ENCODE measurements around the gene ZNF292. TPM values are rescaled to one million over a fixed set of nuclear protein-coding genes. Genes with fewer than 3 reads are reported as not detected.

ZNF292 gene
- total RNA-seq, 1 experiment from 2014 or later, result 32.2 TPM

DNA sequence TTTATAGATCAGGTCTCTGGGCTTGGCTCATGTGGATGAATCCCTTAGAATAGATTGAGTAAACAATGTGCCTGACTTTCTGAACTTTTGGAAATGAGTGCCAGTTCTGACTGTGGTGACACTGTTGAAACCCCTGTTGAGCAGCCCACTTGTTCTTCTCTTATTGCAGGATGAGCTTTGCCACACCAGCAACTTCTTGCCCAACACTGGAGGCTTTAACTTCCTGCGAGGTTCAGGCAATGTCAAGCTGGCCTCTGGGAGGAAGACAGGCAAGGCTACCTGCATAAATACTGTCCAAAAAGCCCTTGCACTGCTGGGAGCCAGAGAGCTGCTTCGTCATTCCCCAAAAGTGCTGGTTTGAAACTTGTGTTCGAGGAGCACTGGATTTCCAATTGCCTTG lies 134.2 kb downstream of the ZNF292 start:
- Histone ChIP-seq H3K36me3 (ENCODE audit: control insufficient read depth, insufficient read depth, low read length) (no peaks in the 10 kb centered on the region), H3K9me3 (no peaks in the 10 kb centered on the region), H3K4me3 (ENCODE audit: low read depth, low read length) (no peak overlapping the region), H3K4me1 (no peaks in the 10 kb centered on the region), H3K27me3 (replicated peaks; ENCODE audit: control insufficient read depth, insufficient read depth, low read length) (no peaks in the 10 kb centered on the region)
- no peaks in the 10 kb centered on the region for H3K27me3 Mint-ChIP-seq (ENCODE audit: insufficient read depth, unreplicated experiment)
- no TSS peak for BruUV-seq (replicated peaks)
- TF ChIP-seq, protein P1, sequence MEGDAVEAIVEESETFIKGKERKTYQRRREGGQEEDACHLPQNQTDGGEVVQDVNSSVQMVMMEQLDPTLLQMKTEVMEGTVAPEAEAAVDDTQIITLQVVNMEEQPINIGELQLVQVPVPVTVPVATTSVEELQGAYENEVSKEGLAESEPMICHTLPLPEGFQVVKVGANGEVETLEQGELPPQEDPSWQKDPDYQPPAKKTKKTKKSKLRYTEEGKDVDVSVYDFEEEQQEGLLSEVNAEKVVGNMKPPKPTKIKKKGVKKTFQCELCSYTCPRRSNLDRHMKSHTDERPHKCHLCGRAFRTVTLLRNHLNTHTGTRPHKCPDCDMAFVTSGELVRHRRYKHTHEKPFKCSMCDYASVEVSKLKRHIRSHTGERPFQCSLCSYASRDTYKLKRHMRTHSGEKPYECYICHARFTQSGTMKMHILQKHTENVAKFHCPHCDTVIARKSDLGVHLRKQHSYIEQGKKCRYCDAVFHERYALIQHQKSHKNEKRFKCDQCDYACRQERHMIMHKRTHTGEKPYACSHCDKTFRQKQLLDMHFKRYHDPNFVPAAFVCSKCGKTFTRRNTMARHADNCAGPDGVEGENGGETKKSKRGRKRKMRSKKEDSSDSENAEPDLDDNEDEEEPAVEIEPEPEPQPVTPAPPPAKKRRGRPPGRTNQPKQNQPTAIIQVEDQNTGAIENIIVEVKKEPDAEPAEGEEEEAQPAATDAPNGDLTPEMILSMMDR (IDR thresholded peaks at IDR 0.05; ENCODE audit: insufficient read depth in 1 of 2, low read depth in 1 of 2, low read length in 1 of 2, severe bottlenecking in 1 of 2, unreplicated experiment in 1 of 2), result no peak
- intact Hi-C loops (cut with micrococcal nuclease; ENCODE audit: unreplicated experiment), result no loop called here
- H3K9me3 Mint-ChIP-seq (ENCODE audit: unreplicated experiment), result no peaks in the 10 kb centered on the region
- H3K4me3 Mint-ChIP-seq (ENCODE audit: unreplicated experiment), result no peak overlapping the region
- no peaks in the 10 kb centered on the region for H3K36me3 Mint-ChIP-seq (ENCODE audit: insufficient read depth, unreplicated experiment)
- POLR2A ChIA-PET, result no interaction called here
- H3K27ac Mint-ChIP-seq (ENCODE audit: unreplicated experiment), result no peak overlapping the region
- H3K4me1 Mint-ChIP-seq (ENCODE audit: low read depth, unreplicated experiment), result no peaks in the 10 kb centered on the region
- CTCF ChIA-PET, result no interaction called here
- no peak for DNase-seq

DNA sequence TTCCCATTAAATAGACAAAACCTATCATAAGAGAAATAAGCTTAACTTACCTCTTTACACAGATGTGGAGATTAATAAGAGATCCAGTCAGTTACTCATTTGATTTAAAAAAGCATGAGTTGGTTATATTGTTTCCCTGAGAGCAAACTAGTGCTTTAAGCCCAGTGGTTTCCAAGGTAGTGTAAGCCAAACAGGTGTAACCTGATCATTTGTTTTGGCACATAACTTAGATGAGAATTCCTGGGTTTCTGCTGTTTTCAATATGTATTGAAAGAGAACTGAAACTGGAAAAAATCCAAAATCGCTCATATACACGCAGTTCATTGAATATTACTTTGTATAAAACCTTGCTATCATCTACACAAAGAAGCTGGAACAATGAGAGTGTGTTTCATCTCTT lies 136.5 kb downstream of the ZNF292 start:
- TF ChIP-seq, protein P1 (IDR thresholded peaks at IDR 0.05; ENCODE audit: insufficient read depth in 1 of 2, low read depth in 1 of 2, low read length in 1 of 2, severe bottlenecking in 1 of 2, unreplicated experiment in 1 of 2), result no peak
- Histone ChIP-seq H3K4me1 (no peaks in the 10 kb centered on the region), H3K27me3 (replicated peaks; ENCODE audit: control insufficient read depth, insufficient read depth, low read length) (no peaks in the 10 kb centered on the region), H3K36me3 (ENCODE audit: control insufficient read depth, insufficient read depth, low read length) (no peaks in the 10 kb centered on the region), H3K9me3 (no peaks in the 10 kb centered on the region), H3K4me3 (ENCODE audit: low read depth, low read length) (no peak overlapping the region)
- Mint-ChIP-seq H3K36me3 (ENCODE audit: insufficient read depth, unreplicated experiment) (no peaks in the 10 kb centered on the region), H3K4me1 (ENCODE audit: low read depth, unreplicated experiment) (no peaks in the 10 kb centered on the region), H3K27me3 (ENCODE audit: insufficient read depth, unreplicated experiment) (no peaks in the 10 kb centered on the region), H3K4me3 (ENCODE audit: unreplicated experiment) (no peak overlapping the region), H3K27ac (ENCODE audit: unreplicated experiment) (no peak overlapping the region), H3K9me3 (ENCODE audit: unreplicated experiment) (no peaks in the 10 kb centered on the region)
- ChIA-PET POLR2A (no interaction called here), CTCF (no interaction called here)
- no peak for DNase-seq
- no TSS peak for BruUV-seq (replicated peaks)
- intact Hi-C loops (cut with micrococcal nuclease; ENCODE audit: unreplicated experiment), result no loop called here

GRCh38 chr6:87293526-87293925 lies 138.2 kb downstream of the ZNF292 start:
- Histone ChIP-seq H3K9me3 (no peaks in the 10 kb centered on the region; the same call in 1 of the 2 replicates), H3K4me3 (ENCODE audit: low read depth, low read length) (no peak overlapping the region), H3K36me3 (ENCODE audit: control insufficient read depth, insufficient read depth, low read length) (no peaks in the 10 kb centered on the region), H3K4me1 (no peaks in the 10 kb centered on the region), H3K27me3 (replicated peaks; ENCODE audit: control insufficient read depth, insufficient read depth, low read length) (no peaks in the 10 kb centered on the region)
- CTCF ChIA-PET, result no interaction called here
- Mint-ChIP-seq H3K4me3 (ENCODE audit: unreplicated experiment) (no peak overlapping the region), H3K27me3 (ENCODE audit: insufficient read depth, unreplicated experiment) (no peaks in the 10 kb centered on the region), H3K27ac (ENCODE audit: unreplicated experiment) (no peak overlapping the region), H3K4me1 (ENCODE audit: low read depth, unreplicated experiment) (no peaks in the 10 kb centered on the region), H3K36me3 (ENCODE audit: insufficient read depth, unreplicated experiment) (no peaks in the 10 kb centered on the region), H3K9me3 (ENCODE audit: unreplicated experiment) (no peaks in the 10 kb centered on the region)
- no peak for DNase-seq
- POLR2A ChIA-PET, result no interaction called here
- no TSS peak for BruUV-seq (replicated peaks)
- TF ChIP-seq, protein P1 (IDR thresholded peaks at IDR 0.05; ENCODE audit: insufficient read depth in 1 of 2, low read depth in 1 of 2, low read length in 1 of 2, severe bottlenecking in 1 of 2, unreplicated experiment in 1 of 2), result no peak
- intact Hi-C loops (cut with micrococcal nuclease; ENCODE audit: unreplicated experiment), result no loop called here
